Measurements from ENCODE around the gene TAS2R38. TPM values are rescaled to one million over a fixed set of nuclear protein-coding genes. Genes with fewer than 3 reads are reported as not detected.

The TAS2R38 gene
- not detected for total RNA-seq
- polyA plus RNA-seq: not detected

- Histone ChIP-seq H3K4me3 (ENCODE audit: low read depth, low read length) (no peak within 1 kb of the TSS), H3K4me1 (ENCODE audit: insufficient read depth) (no peaks in the 10 kb centered on the region), H3K36me3 (ENCODE audit: insufficient read depth) (no peaks in the 10 kb centered on the region), H3K27ac (ENCODE audit: low read depth) (no peak within 1 kb of the TSS)
- 85% methylated on average over 7 of the region's 7 CpGs for WGBS
- DNase-seq (ENCODE audit: extremely low spot score): no peak
Observed at GRCh38 chr7:141973673-141974072, at the start of gene TAS2R38. TAS2R38 (minus strand) TSS chr7:141973773; CDS start chr7:141973689, 84 bp downstream.

- no peak for DNase-seq (ENCODE audit: extremely low spot score)
- Histone ChIP-seq H3K4me1 (ENCODE audit: insufficient read depth) (no peaks in the 10 kb centered on the region), H3K4me3 (ENCODE audit: low read depth, low read length) (no peak overlapping the region), H3K36me3 (ENCODE audit: insufficient read depth) (no peaks in the 10 kb centered on the region), H3K27ac (ENCODE audit: low read depth) (no peak overlapping the region)
- WGBS: 72% methylated on average over 2 of the region's 2 CpGs
Observed at GRCh38 chr7:142018154-142018553, 44.6 kb upstream of the TAS2R38 start.

- H3K27ac ChIP-seq (ENCODE audit: low read depth): no peak overlapping the region
- no peak for DNase-seq (ENCODE audit: extremely low spot score)
- WGBS: 75% methylated on average over 3 of the region's 3 CpGs
- no peaks in the 10 kb centered on the region for H3K36me3 ChIP-seq (ENCODE audit: insufficient read depth)
- no peaks in the 10 kb centered on the region for H3K4me1 ChIP-seq (ENCODE audit: insufficient read depth)
- no peak overlapping the region for H3K4me3 ChIP-seq (ENCODE audit: low read depth, low read length)
Observed at GRCh38 chr7:142017451-142017850, 43.9 kb upstream of the TAS2R38 start.

- DNase-seq (ENCODE audit: extremely low spot score): no peak
- no peak overlapping the region for H3K4me3 ChIP-seq (ENCODE audit: low read depth, low read length)
- 78% methylated on average over 4 of the region's 4 CpGs for WGBS
- H3K4me1 ChIP-seq (ENCODE audit: insufficient read depth): no peaks in the 10 kb centered on the region
- H3K27ac ChIP-seq (ENCODE audit: low read depth): no peak overlapping the region
- no peaks in the 10 kb centered on the region for H3K36me3 ChIP-seq (ENCODE audit: insufficient read depth)
Observed at GRCh38 chr7:142012825-142013511, 39.4 kb upstream of the TAS2R38 start.

GRCh38 chr7:142010952-142011548 lies 37.5 kb upstream of the TAS2R38 start:
- DNase-seq (ENCODE audit: extremely low spot score): no peak
- no peak overlapping the region for H3K27ac ChIP-seq (ENCODE audit: low read depth)
- H3K4me1 ChIP-seq (ENCODE audit: insufficient read depth): no peaks in the 10 kb centered on the region
- no peaks in the 10 kb centered on the region for H3K36me3 ChIP-seq (ENCODE audit: insufficient read depth)
- no peak overlapping the region for H3K4me3 ChIP-seq (ENCODE audit: low read depth, low read length)
- WGBS: 37% methylated on average over 3 of the region's 3 CpGs

- no peak for DNase-seq (ENCODE audit: extremely low spot score)
- H3K27ac ChIP-seq (ENCODE audit: low read depth): no peak overlapping the region
- 92% methylated on average over 1 of the region's 1 CpG for WGBS
Observed at GRCh38 chr7:142009187-142009586, 35.6 kb upstream of the TAS2R38 start.

GRCh38 chr7:142006577-142006976 lies 33.0 kb upstream of the TAS2R38 start:
- Histone ChIP-seq H3K4me1 (ENCODE audit: insufficient read depth) (no peaks in the 10 kb centered on the region), H3K4me3 (ENCODE audit: low read depth, low read length) (no peak overlapping the region), H3K36me3 (ENCODE audit: insufficient read depth) (no peaks in the 10 kb centered on the region), H3K27ac (ENCODE audit: low read depth) (no peak overlapping the region)
- no peak for DNase-seq (ENCODE audit: extremely low spot score)
- WGBS: 94% methylated on average over 2 of the region's 2 CpGs

More at GRCh38 chr7:142009187-142009586, 35.6 kb upstream of the TAS2R38 start:
- Histone ChIP-seq H3K36me3 (ENCODE audit: insufficient read depth) (no peaks in the 10 kb centered on the region), H3K4me3 (ENCODE audit: low read depth, low read length) (no peak overlapping the region), H3K4me1 (ENCODE audit: insufficient read depth) (no peaks in the 10 kb centered on the region)

GRCh38 chr7:142002179-142002578 lies 28.6 kb upstream of the TAS2R38 start:
- Histone ChIP-seq H3K36me3 (ENCODE audit: insufficient read depth) (no peaks in the 10 kb centered on the region), H3K27ac (ENCODE audit: low read depth) (no peak overlapping the region), H3K4me1 (ENCODE audit: insufficient read depth) (no peaks in the 10 kb centered on the region), H3K4me3 (ENCODE audit: low read depth, low read length) (no peak overlapping the region)
- WGBS: 88% methylated on average over 1 of the region's 1 CpG
- no peak for DNase-seq (ENCODE audit: extremely low spot score)

- Histone ChIP-seq H3K27ac (ENCODE audit: low read depth) (no peak overlapping the region), H3K4me3 (ENCODE audit: low read depth, low read length) (no peak overlapping the region), H3K4me1 (ENCODE audit: insufficient read depth) (no peaks in the 10 kb centered on the region), H3K36me3 (ENCODE audit: insufficient read depth) (no peaks in the 10 kb centered on the region)
- 72% methylated on average over 4 of the region's 4 CpGs for WGBS
- no peak for DNase-seq (ENCODE audit: extremely low spot score)
Observed at GRCh38 chr7:142001163-142001874, 27.7 kb upstream of the TAS2R38 start.

GRCh38 chr7:142000244-142000643 lies 26.7 kb upstream of the TAS2R38 start:
- WGBS: 90% methylated on average over 3 of the region's 3 CpGs
- Histone ChIP-seq H3K36me3 (ENCODE audit: insufficient read depth) (no peaks in the 10 kb centered on the region), H3K27ac (ENCODE audit: low read depth) (no peak overlapping the region), H3K4me3 (ENCODE audit: low read depth, low read length) (no peak overlapping the region), H3K4me1 (ENCODE audit: insufficient read depth) (no peaks in the 10 kb centered on the region)
- no peak for DNase-seq (ENCODE audit: extremely low spot score)

- Histone ChIP-seq H3K4me1 (ENCODE audit: insufficient read depth) (no peaks in the 10 kb centered on the region), H3K4me3 (ENCODE audit: low read depth, low read length) (no peak overlapping the region), H3K27ac (ENCODE audit: low read depth) (no peak overlapping the region), H3K36me3 (ENCODE audit: insufficient read depth) (no peaks in the 10 kb centered on the region)
- whole genome bisulfite sequencing: 44% methylated on average over 4 of the region's 4 CpGs
- no peak for DNase-seq (ENCODE audit: extremely low spot score)
Observed at GRCh38 chr7:141999058-141999623, 25.6 kb upstream of the TAS2R38 start.

GRCh38 chr7:141993354-141993753 lies 19.8 kb upstream of the TAS2R38 start:
- Histone ChIP-seq H3K4me3 (ENCODE audit: low read depth, low read length) (no peak overlapping the region), H3K27ac (ENCODE audit: low read depth) (no peak overlapping the region), H3K36me3 (ENCODE audit: insufficient read depth) (no peaks in the 10 kb centered on the region), H3K4me1 (ENCODE audit: insufficient read depth) (no peaks in the 10 kb centered on the region)
- WGBS: 88% methylated on average over 1 of the region's 1 CpG
- DNase-seq (ENCODE audit: extremely low spot score): no peak

- no peak overlapping the region for H3K27ac ChIP-seq (ENCODE audit: low read depth)
- 62% methylated on average over 4 of the region's 4 CpGs for WGBS
Observed at GRCh38 chr7:141992688-141993087, 19.1 kb upstream of the TAS2R38 start.

GRCh38 chr7:141992156-141992555 lies 18.6 kb upstream of the TAS2R38 start:
- H3K4me3 ChIP-seq (ENCODE audit: low read depth, low read length): no peak overlapping the region
- no peak for DNase-seq (ENCODE audit: extremely low spot score)
- H3K4me1 ChIP-seq (ENCODE audit: insufficient read depth): no peaks in the 10 kb centered on the region
- H3K27ac ChIP-seq (ENCODE audit: low read depth): no peak overlapping the region
- H3K36me3 ChIP-seq (ENCODE audit: insufficient read depth): no peaks in the 10 kb centered on the region
- 81% methylated on average over 2 of the region's 2 CpGs for WGBS

More at GRCh38 chr7:141992688-141993087, 19.1 kb upstream of the TAS2R38 start:
- no peak for DNase-seq (ENCODE audit: extremely low spot score)
- H3K4me1 ChIP-seq (ENCODE audit: insufficient read depth): no peaks in the 10 kb centered on the region
- no peaks in the 10 kb centered on the region for H3K36me3 ChIP-seq (ENCODE audit: insufficient read depth)
- no peak overlapping the region for H3K4me3 ChIP-seq (ENCODE audit: low read depth, low read length)
